HG02642 (cell line): ENCODE data around the gene ASCC3.

Experiments
- ATAC-seq: cut with Tn5 transposase; IDR thresholded peaks from one replicate; pipeline ENCODE4 v1.9.1; 2021; ENCODE audit warnings: mild to moderate bottlenecking; ENCODE audit not compliant: unreplicated experiment, poor library complexity

ASCC3 gene, protein sequence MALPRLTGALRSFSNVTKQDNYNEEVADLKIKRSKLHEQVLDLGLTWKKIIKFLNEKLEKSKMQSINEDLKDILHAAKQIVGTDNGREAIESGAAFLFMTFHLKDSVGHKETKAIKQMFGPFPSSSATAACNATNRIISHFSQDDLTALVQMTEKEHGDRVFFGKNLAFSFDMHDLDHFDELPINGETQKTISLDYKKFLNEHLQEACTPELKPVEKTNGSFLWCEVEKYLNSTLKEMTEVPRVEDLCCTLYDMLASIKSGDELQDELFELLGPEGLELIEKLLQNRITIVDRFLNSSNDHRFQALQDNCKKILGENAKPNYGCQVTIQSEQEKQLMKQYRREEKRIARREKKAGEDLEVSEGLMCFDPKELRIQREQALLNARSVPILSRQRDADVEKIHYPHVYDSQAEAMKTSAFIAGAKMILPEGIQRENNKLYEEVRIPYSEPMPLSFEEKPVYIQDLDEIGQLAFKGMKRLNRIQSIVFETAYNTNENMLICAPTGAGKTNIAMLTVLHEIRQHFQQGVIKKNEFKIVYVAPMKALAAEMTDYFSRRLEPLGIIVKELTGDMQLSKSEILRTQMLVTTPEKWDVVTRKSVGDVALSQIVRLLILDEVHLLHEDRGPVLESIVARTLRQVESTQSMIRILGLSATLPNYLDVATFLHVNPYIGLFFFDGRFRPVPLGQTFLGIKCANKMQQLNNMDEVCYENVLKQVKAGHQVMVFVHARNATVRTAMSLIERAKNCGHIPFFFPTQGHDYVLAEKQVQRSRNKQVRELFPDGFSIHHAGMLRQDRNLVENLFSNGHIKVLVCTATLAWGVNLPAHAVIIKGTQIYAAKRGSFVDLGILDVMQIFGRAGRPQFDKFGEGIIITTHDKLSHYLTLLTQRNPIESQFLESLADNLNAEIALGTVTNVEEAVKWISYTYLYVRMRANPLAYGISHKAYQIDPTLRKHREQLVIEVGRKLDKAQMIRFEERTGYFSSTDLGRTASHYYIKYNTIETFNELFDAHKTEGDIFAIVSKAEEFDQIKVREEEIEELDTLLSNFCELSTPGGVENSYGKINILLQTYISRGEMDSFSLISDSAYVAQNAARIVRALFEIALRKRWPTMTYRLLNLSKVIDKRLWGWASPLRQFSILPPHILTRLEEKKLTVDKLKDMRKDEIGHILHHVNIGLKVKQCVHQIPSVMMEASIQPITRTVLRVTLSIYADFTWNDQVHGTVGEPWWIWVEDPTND (N-terminal part only)

DNA sequence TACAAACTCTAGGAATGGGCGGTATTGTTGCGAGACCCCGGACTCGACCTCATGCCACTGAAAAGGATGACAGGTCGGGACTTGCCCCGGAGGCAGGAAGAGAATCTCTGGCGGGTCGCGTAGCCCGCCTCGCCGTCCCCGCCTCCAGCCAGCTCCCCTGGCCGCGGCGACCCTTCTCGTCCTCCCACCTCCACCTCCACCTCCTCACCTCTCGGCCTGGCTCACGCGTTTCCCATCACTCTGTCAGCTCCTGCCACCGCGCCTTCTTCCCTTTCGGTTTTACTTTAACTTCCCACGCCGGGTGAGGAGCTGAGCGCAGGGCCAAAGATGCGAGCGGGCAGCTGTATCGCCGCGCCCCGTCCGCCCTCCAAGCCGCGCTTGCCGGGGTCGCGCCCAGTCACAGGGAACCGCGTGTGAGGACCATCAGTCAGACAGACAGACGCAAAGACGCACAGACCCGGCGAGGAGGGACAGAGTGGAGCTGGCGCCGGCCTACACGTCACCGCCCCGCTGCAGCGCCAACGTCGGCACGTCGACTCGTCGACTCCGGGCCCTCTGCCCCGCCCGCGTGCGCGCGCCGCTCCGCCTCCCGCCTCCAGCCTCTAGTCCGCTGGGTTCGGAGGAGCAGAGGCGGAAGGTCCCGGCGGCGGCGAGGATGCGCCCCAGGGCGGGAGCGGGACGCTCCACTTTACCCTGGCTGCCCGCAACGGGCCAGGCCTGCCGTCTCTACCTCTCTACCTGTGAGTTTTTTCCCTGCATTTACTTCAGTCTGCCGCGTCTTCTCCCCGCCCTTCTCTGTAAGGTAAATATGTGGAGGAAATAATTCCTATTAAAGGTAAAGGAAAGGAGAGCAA is at the start of gene ASCC3:
Gene ASCC3 (minus strand): TSS at position 477 of the 854 bp plus-strand sequence. CDS start 13,332 bp downstream, outside the sequence.
- peak; percentile 98 for ATAC-seq

DNA sequence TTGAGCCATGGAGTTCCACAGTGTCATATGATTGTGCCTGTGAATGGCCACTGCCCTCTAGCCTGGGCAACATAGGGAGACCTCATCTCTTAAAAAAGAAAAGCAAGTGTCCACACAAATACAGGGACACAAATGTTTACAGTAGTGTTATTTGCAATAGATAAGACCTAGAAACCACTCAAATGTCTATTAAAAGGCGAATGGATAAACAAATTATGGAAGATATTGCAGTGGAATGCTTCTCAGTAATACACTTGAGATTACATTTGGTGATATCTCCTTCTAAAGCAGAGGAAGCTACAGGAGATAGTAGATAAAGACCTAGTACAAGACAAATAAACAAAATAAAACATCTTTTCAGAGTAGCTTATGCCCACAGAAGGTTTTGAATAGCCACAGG is 44.6 kb upstream of the ASCC3 start:
- no peak for ATAC-seq

DNA sequence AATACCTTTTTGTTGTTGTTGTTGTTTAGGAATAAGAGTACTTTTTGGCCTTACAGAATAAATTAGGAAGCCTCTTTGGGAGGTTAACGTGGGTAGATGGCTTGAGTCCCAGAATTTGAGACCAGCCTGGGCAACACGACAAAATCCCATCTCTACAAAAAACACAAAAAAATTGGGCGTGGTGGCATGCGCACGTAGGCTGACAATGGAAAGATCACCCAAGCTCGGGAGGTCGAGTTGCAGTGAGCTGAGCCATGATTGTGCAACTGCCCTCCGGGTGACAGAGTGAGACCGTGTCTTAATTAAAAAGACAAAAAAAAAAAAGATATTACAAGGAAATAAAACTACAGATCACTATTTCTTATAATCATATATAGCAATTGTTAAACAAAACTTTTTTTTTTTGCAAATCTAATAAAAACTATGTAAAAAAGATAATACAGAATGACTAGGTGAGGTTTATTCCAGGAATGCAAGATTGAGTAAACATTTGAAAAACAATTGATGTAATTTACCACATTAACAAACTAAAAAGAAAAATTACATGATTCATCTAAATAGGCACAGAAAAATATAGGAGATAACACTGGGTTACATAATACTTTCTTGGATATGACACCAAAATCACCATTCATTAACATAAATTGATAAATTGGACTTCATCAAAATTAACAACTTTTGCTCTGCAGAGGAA is 43.6 kb upstream of the ASCC3 start:
- ATAC-seq: no peak

DNA sequence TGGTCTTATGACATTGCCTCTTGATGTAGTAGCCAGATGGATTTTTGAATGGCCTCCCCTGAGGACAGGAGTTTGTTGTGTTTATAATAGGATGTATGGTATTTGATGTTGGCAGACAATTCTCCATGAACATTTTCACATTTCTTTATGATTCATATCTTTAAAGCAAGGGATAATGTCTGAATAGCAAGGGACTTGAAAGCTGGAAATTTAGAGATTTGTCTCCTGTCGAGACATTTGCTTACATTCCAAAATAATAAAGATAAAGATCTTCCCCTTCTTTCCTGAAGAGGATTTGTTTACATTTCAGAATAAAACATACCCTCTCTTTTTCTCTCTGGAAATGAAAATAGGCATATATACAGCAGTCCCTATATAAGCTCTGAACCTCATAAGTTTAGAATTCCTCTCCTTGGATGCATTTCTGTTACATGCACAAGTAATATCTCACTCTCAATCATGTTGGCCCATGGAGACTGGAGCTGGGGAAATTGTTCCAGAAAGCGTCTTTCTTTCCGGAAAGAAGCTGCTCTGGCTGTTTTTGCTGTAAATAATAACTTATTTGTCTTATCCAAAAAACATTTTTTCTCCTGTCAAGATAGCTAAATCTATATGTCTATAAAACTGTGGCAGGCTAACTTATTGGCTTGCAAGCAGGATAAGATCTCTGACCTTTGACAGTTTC is 42.5 kb upstream of the ASCC3 start:
- no peak for ATAC-seq

DNA sequence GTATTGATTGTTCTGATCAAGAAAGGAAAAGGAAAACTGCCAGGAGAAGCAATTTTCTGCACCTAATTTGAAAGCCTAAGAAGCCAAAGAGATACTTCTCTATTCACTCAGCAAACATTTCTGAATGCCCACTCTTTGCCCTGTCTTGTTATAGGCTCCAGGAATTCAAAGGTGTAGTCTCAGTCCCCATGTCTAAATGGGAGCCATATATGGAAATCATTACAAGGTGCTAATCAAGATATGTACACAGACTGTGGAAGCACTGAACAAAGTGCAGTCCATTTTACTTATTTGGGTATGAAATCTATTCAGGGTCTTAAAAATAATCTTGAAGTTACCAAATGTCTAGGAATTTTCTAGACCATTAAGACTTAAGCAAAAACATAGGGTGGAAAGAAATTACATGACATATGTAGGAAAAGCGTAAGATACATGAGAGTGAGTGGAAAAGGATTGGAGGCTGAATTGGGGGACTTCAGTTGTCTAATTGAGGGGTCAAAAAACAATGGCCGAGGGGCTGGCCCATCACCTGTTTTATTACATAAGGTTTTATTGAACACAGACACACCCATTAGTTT is 39.0 kb upstream of the ASCC3 start:
- no peak for ATAC-seq

DNA sequence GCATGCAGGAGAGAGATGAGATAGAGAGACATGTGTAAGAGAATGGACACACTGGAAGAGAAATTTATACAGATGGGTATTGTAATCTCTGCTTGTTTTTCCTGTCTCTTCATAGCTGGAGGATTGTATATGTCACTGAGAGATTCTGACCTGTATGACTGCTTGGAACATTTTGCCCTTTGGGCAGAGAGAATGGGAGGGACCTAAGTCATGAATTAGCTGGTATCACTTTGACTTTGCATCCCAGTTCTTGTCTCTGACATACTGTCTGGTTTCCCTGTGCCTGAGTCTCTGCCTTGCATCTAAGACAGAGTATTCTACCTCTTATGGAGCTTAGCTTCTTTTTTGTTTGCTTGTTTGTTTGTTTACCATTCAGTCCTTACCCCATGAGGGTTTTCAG is 37.0 kb upstream of the ASCC3 start:
- no peak for ATAC-seq

DNA sequence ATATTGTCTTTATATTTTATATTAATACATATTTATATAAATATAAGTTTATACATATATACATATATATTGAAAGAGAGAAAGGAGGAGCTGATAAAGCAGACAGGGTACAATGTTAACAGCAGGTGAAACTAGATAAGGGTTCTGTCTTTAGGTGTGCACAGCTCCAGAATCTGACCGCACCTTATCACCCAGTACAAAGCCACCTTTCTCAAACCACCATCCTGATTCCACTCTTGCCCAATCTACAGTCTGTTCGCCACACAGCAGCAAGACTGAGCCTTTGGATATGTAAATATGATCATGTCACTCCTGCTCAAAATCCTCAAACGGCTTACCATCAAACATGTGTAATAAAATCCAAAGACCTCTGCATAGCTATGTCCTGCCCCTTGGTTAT is 34.7 kb upstream of the ASCC3 start:
- no peak for ATAC-seq

DNA sequence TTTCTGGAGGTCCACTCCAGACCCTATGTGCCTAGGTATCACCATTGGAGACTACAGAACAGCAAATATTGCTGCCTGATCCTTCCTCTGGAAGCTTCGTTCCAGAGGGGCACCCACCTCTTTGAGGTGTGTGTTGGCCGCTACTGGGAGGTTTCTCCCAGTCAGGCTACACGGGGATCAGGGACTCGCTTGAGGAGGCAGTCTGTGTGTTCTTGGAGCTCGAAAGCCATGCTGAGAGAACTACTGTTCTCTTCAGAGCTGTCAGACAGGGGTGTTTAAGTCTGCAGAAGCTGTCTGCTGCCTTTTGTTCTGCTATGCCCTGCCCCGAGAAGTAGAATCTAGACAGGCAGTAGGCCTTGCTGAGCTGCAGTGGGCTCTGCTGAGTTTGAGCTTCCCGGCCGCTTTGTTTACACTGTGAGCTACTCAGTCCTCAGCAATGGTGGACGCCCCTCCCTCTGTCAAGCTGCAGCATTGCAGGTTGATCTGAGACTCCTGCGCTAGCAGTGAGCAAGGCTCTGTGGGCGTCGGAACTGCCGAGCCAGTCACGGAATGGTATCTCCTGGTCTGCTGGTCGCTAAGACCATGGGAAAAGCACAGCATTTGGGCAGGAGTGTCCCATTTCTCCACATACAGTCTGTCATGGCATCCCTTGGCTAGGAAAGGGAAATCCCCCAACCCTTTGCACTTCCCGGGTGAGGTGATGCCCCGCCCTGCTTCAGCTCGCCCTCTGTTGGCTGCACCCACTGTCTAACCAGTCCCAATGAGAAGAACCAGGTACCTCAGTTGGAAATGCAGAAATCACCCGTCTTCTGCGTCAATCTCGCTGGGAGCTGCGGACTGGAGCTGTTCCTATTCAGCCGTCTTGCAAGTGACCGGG is 32.5 kb upstream of the ASCC3 start:
- no peak for ATAC-seq

DNA sequence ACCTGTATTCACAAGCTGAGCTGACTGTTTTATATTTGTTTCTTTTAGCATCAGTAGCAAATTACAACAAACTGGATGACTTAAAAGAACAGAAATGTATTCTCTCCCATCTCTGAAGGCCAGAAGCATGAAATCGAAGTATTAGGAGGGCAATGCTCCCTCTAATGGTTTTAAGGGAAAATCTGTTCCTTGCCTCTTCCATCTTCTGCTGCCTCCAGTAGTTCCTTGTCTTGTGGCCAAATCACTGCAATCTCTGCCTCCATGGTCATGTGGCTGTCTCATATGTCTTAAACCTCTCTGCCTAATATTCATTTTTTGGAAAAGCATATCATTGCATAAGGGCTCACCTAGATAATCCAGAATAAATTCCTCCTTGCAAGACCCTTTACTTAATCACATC is 25.2 kb upstream of the ASCC3 start:
- ATAC-seq: no peak

DNA sequence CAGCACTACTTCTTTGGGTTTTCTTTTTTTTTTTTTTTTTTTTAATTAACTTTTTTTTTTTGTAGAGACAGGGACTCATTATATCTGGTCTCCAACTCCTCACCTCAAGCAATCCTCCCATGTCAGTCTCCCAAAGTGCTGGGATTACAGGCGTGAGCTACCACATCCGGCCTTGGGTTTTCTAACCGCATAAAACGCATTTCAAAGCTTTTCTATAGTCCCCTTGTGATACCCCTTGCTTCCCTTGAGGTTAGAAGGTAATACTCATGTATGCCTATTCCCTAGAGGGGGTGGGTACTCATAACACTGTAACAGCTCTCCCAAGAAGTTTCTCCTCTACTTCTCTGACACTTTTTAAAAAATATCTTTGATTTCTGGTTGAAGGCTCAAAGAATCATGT is 23.9 kb upstream of the ASCC3 start:
- no peak for ATAC-seq

DNA sequence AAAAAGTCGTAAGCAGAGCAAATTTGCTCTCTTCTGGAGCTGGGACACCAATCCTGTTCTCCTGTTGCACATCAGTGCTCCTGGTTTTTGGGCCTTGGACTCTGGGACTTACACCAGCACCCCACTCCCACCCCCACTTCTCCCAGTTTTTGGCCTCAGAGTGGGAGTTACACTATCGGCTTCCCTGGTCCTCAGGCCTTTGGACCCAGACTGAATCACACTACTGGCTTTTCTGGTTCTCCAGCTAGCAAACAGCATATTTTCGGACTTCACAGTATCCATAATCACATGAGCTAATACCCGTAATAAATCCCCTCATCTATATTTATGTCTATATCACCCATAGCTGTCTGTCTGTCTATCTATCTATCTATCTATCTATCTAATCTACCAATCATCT is 23.2 kb upstream of the ASCC3 start:
- ATAC-seq: no peak

DNA sequence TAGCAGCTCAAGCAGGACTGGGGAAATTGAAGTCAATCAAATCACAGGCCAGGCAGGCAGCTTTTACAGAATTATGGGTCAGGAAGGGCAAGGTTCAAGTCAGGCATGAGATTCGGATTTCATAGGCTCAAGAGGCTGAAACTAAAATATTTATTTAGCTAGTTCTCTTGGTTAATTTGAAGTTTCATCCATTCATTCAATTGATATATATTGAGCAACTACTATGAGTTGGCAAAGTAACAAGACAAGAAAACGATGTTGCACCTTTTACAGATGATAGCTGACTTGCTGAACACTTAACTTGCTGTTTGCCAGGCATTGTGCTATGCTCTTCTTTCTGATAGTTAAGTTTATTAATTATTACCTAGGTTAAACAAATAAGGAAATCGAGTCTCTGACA is 20.5 kb upstream of the ASCC3 start:
- ATAC-seq: no peak

DNA sequence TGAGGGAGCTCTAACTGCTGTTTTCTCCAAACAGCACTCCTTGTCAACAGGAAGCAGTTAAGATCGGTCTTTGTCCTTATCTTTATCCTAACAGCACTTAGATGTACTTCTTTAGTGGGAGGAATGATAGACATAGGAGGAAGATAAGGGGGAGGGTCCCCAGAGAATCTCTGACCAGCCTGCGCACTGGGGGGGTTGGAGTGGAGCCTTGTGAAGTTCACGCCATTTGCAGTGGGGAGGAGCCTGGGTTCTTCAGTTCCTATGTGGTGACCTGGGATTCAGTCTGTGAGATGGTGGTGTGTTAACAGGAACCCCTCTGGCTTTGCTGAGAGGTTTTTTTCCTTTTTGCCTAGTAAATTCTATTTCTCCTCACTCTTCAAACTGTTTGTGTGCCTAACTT is 18.1 kb upstream of the ASCC3 start:
- ATAC-seq: no peak

DNA sequence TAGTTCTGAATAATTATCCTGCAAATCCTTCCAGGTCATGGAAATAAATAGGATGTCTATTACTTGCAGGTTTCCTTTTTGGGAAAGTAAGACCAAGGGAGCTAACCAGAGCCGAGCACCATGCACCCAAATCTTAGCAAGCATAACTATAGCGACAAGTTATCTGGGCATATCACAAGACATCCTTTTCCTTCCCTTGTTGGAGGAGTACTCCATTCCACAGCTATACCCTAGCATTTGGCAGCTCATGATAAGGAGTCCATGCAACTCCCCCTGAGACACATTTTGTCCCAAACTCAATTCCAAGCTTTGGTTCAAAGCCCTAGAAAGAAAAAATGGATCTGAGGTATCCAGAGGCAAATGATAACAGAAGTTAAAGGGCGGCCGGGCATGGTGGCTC is 16.5 kb upstream of the ASCC3 start:
- no peak for ATAC-seq

DNA sequence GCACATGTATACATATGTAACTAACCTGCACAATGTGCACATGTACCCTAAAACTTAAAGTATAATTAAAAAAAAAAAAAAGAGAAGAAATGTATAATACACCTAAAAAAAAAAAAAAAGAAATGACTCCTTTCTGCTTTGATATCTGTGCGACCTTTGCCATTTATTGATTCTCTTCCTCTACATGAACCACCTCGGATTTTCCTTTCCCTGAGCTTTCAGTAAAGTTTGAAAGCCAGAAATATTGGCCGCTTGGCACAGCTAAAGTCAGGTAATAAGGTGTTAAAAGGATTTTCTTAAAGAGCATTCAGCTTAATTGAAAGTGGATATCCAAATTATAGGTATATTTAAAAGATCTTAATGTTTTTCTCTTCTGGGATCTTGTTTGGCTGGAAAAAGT is 12.6 kb upstream of the ASCC3 start:
- no peak for ATAC-seq

DNA sequence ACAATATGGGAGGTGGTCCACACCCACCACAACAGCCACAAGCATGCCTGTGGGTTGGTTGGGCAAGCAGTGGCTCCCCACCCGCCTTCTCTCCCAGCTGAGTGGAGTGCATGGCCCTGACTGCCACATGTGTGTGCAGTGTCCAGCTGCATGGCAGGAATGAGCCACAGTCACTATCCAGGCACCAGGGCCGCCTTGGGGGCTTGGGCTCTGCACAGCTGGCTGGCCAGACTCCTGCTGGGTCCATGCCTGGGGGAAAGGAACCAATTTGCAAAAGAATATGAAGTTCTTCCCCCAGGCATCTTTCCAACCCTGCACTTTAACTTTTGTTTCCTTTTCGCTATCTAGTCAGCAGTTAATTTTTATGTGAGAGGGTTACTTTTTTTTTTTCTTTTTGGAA is 11.6 kb upstream of the ASCC3 start:
- no peak for ATAC-seq

DNA sequence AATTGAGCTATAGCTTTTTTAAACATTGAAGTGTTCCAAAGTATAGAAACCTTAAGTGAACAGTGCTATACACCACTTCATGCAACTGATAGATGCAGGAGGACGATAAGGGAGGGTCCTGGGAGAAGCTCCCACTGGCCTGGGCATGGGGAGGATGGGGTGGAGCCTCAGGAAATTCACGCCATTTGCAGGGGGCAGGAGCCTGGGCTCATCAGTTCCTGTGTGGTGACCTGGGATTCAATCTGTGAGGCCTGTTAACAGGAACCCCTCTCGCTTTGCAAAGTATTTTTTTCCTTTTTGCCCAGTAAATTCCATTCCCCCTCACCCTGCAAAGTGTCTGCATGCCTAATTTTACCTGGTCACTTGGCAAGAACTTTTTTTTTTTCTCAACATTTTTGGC is 11.0 kb upstream of the ASCC3 start:
- ATAC-seq: no peak
